Peyer's patch (tissue), 4 donors: ENCODE measurements around the gene CCDC122. TPM values are rescaled to one million over a fixed set of nuclear protein-coding genes. Genes with fewer than 3 reads are reported as not detected.
"Not testable (repeated sequence)": the region's sequence is repeated elsewhere in the genome, so short reads cannot be mapped to it uniquely, and the experiment has no call there.

Experiments used
- DNase-seq, 3 donors: peaks; one replicate each; pipeline ENCODE4 v3.0.0-alpha.2; 2017 to 2019
- H3K27ac ChIP-seq, 4 donors: fragments of 200-600 bp; sonication (generic); one replicate each; pipeline ENCODE4 v1.5.1; 2016 to 2019
- H3K27me3 ChIP-seq, 2 donors: fragments of 200-600 bp; sonication (generic); one replicate each; pipeline ENCODE4 v1.5.1; 2019
- H3K36me3 ChIP-seq, 3 donors: fragments of 200-600 bp; sonication (generic); one replicate each; pipeline ENCODE4 v1.5.1; 2016 to 2019
- H3K4me1 ChIP-seq, 4 donors: fragments of 200-600 bp; sonication (generic); one replicate each; pipeline ENCODE4 v1.5.1; 2016 to 2019
- H3K4me3 ChIP-seq, 4 donors: fragments of 200-600 bp; sonication (generic); 1 replicate in 3 of 4; 2 replicates in 1 of 4; pipeline ENCODE4 v1.5.1; 2016 to 2019; ENCODE audit warnings: mild to moderate bottlenecking in 1 of 4
- H3K9me3 ChIP-seq, 4 donors: fragments of 200-600 bp; sonication (generic); one replicate each; pipeline ENCODE4 v1.5.1; 2016 to 2019; ENCODE audit warnings: mild to moderate bottlenecking in 1 of 4
- CTCF ChIP-seq, 6 experiments: fragments of 450-650 bp in 4 of 6; fragments of 200-600 bp in 2 of 6; sonication (generic) in 1 of 6; IDR thresholded peaks; one replicate each; pipeline ENCODE4 v1.5.1; 2017 to 2019; ENCODE audit warnings: antibody characterized with exemption in 6 of 6, mild to moderate bottlenecking in 3 of 6, moderate library complexity in 1 of 6
- POLR2A ChIP-seq, 2 donors: fragments of 450-650 bp; IDR thresholded peaks; one replicate each; pipeline ENCODE4 v1.5.1; 2017; ENCODE audit warnings: antibody characterized with exemption in 2 of 2, mild to moderate bottlenecking in 2 of 2, moderate library complexity in 2 of 2
- total RNA-seq, 4 donors: library from RNA; depleted of rRNA; stranded (reverse); fragments of >200 nt; gene quantifications; one replicate each; pipeline ENCODE4 v1.1.0, GENCODE V29; 2016

The CCDC122 gene
- total RNA-seq, 4 donors from 2014 or later = 2.5 to 6.7 (median 4.4) TPM

GRCh38 chr13:43846496-43847158 is 32.9 kb downstream of the CCDC122 start:
- Histone ChIP-seq H3K4me3 (no peak overlapping the region), H3K27me3 (no peaks in the 10 kb centered on the region), H3K4me1 (no peaks in the 10 kb centered on the region), H3K27ac (no peak overlapping the region), H3K36me3 (no peaks in the 10 kb centered on the region), H3K9me3 (peaks cover 0 to 6% (median 0%) of the 10 kb centered on the region in 4 donors)
- no peak for DNase-seq
- TF ChIP-seq POLR2A (IDR thresholded peaks at IDR 0.05) = no peak
- TF ChIP-seq CTCF (IDR thresholded peaks at IDR 0.05) = no peak

GRCh38 chr13:43838909-43839308 is 40.6 kb downstream of the CCDC122 start:
- H3K9me3 ChIP-seq = no peaks in the 10 kb centered on the region
- no peaks in the 10 kb centered on the region for H3K4me1 ChIP-seq
- H3K27ac ChIP-seq = no peak overlapping the region
- DNase-seq = no peak
- H3K27me3 ChIP-seq = no peaks in the 10 kb centered on the region
- H3K4me3 ChIP-seq = no peak overlapping the region
- H3K36me3 ChIP-seq = no peaks in the 10 kb centered on the region
- TF ChIP-seq POLR2A (IDR thresholded peaks at IDR 0.05) (no peak), CTCF (IDR thresholded peaks at IDR 0.05) (no peak)

- no peak overlapping the region for H3K27ac ChIP-seq
- H3K27me3 ChIP-seq = no peaks in the 10 kb centered on the region
- H3K36me3 ChIP-seq = no peaks in the 10 kb centered on the region
- no peak for DNase-seq
- no peaks in the 10 kb centered on the region for H3K9me3 ChIP-seq
- H3K4me3 ChIP-seq = no peak overlapping the region
- TF ChIP-seq CTCF (IDR thresholded peaks at IDR 0.05) (no peak), POLR2A (IDR thresholded peaks at IDR 0.05) (no peak)
- no peaks in the 10 kb centered on the region for H3K4me1 ChIP-seq
Measured at GRCh38 chr13:43835701-43836100, 43.8 kb downstream of the CCDC122 start.

- H3K4me3 ChIP-seq = no peak overlapping the region
- no peak overlapping the region for H3K27ac ChIP-seq
- H3K27me3 ChIP-seq = no peaks in the 10 kb centered on the region
- H3K36me3 ChIP-seq = no peaks in the 10 kb centered on the region
- TF ChIP-seq CTCF (IDR thresholded peaks at IDR 0.05) = no peak
- TF ChIP-seq POLR2A (IDR thresholded peaks at IDR 0.05) = no peak
- no peaks in the 10 kb centered on the region for H3K9me3 ChIP-seq
- H3K4me1 ChIP-seq = no peaks in the 10 kb centered on the region
- no peak for DNase-seq
Measured at GRCh38 chr13:43831088-43831487, 48.5 kb downstream of the CCDC122 start.

- Histone ChIP-seq H3K27me3 (no peaks in the 10 kb centered on the region), H3K27ac (no peak overlapping the region), H3K4me1 (no peaks in the 10 kb centered on the region), H3K4me3 (no peak overlapping the region), H3K9me3 (no peaks in the 10 kb centered on the region), H3K36me3 (no peaks in the 10 kb centered on the region)
- DNase-seq = no peak
- TF ChIP-seq CTCF (IDR thresholded peaks at IDR 0.05) = no peak
- TF ChIP-seq POLR2A (IDR thresholded peaks at IDR 0.05) = no peak
Measured at GRCh38 chr13:43830497-43830881, 49.1 kb downstream of the CCDC122 start.

GRCh38 chr13:43824656-43825055 is 54.9 kb downstream of the CCDC122 start:
- not testable (repeated sequence) for H3K27ac ChIP-seq, H3K27me3 ChIP-seq, H3K4me3 ChIP-seq, DNase-seq, H3K36me3 ChIP-seq, H3K9me3 ChIP-seq, H3K4me1 ChIP-seq
